Naive thymus-derived CD8-positive, alpha-beta T cell (primary cell): ENCODE data around the gene CRIP1. TPM values are rescaled to one million over a fixed set of nuclear protein-coding genes. Genes with fewer than 3 reads are reported as not detected.

Experiments used
- polyA plus RNA-seq, 3 donors: library from polyadenylated mRNA; unstranded; fragments of 300-500 nt; fragmentation: Illumina TruSeq; gene quantifications; one replicate each; pipeline ENCODE4 v1.2.3, GENCODE V29; 2021
- total RNA-seq, 8 experiments: library from RNA in 2 of 8; stranded (reverse) in 2 of 8; gene quantifications; one replicate each; pipeline ENCODE4 v1.2.3 and lab custom pipeline; 2021 to 2026

CRIP1 gene
- total and polyA plus RNA-seq, 5 experiments from 2014 or later, result 96.5 to 784 (median 342) TPM

Other genes with a start within 250 kb of the CRIP1 start
- 10 to 100 TPM; 42.0 to 42.8 TPM for gene BTBD6, start 238.4 kb upstream of the CRIP1 start, total RNA-seq
- gene BTBD6, start 238.4 kb upstream of the CRIP1 start, polyA plus RNA-seq, result 10 to 100 TPM in 2 of 3 donors, 1 to 10 TPM in 1; 5.5 to 15.6 (median 14.9) TPM
- 10 to 100 TPM; 52.4 to 63.5 TPM for gene BRF1, start 185.9 kb upstream of the CRIP1 start, total RNA-seq
- 10 to 100 TPM in 1 of 3 donors, 1 to 10 TPM in 2; 7.1 to 10.9 (median 9.2) TPM for gene BRF1, start 185.9 kb upstream of the CRIP1 start, polyA plus RNA-seq
- gene PACS2, start 172.1 kb upstream of the CRIP1 start, total RNA-seq, result 10 to 100 TPM; 81.5 to 82.1 TPM
- 1 to 10 TPM; 1.7 to 6.1 (median 2.3) TPM for gene PACS2, start 172.1 kb upstream of the CRIP1 start, polyA plus RNA-seq
- 1 to 10 TPM; 7.5 to 8.2 TPM for gene TEX22, start 88.3 kb upstream of the CRIP1 start, total RNA-seq
- under 1 TPM in 2 of 3 donors, not detected in 1; 0.09 to 0.15 TPM for gene TEX22, start 88.3 kb upstream of the CRIP1 start, polyA plus RNA-seq
- 100 to 1,000 TPM; 139 to 142 TPM for gene MTA1, start 67.1 kb upstream of the CRIP1 start, total RNA-seq
- gene MTA1, start 67.1 kb upstream of the CRIP1 start, polyA plus RNA-seq, result 1 to 10 TPM; 3.1 to 6.5 (median 3.6) TPM
- gene CRIP2, start 12.1 kb upstream of the CRIP1 start, total RNA-seq, result 1 to 10 TPM; 2.2 to 2.3 TPM
- gene CRIP2, start 12.1 kb upstream of the CRIP1 start, polyA plus RNA-seq, result 10 to 100 TPM; 21.1 to 86.9 (median 28.3) TPM
- 10 to 100 TPM; 22.2 to 25.0 TPM for gene TEDC1, start 4.4 kb downstream of the CRIP1 start, total RNA-seq
- gene TEDC1, start 4.4 kb downstream of the CRIP1 start, polyA plus RNA-seq, result 10 to 100 TPM in 1 of 3 donors, 1 to 10 TPM in 2; 7.2 to 10.1 (median 7.6) TPM
- 1 to 10 TPM; 5.5 to 6.6 TPM for gene TMEM121, start 39.7 kb downstream of the CRIP1 start, total RNA-seq
- gene TMEM121, start 39.7 kb downstream of the CRIP1 start, polyA plus RNA-seq, result 1 to 10 TPM; 1.6 to 4.4 (median 4.3) TPM